LNCaP clone FGC (cell line): Measurements from ENCODE around the gene CLEC10A.
"Not testable (repeated sequence)": the region's sequence is repeated elsewhere in the genome, so short reads cannot be mapped to it uniquely, and the experiment has no call there.

Experiments used
- DNase-seq: peaks from one replicate; pipeline ENCODE4 v3.0.0-alpha.2; 2011; ENCODE audit warnings: low read depth
- H3K4me3 ChIP-seq: 2 replicates; pipeline ENCODE4 v1.5.1; 2011; ENCODE audit warnings: mild to moderate bottlenecking, low read depth, low read length, control low read depth
- CTCF ChIP-seq: IDR thresholded peaks from 2 replicates; pipeline ENCODE4 v1.5.1; 2012; ENCODE audit warnings: mild to moderate bottlenecking; ENCODE audit not compliant: control insufficient read depth, insufficient read depth; ENCODE audit errors: extremely low read depth

CLEC10A gene

GRCh38 chr17:7079581-7080455, at the start of gene CLEC10A:
CLEC10A (minus strand) TSS chr17:7080251; CDS start chr17:7078812, 1,439 bp downstream.
- DNase-seq, result no peak
- TF ChIP-seq CTCF, result no peak

GRCh38 chr17:7129311-7129710, 49.3 kb upstream of the CLEC10A start:
- DNase-seq, result no peak
- no peak for TF ChIP-seq CTCF

More at GRCh38 chr17:7079581-7080455, at the start of gene CLEC10A:
- no peak within 1 kb of the TSS for H3K4me3 ChIP-seq

GRCh38 chr17:7128160-7128559, 48.1 kb upstream of the CLEC10A start:
- no peak overlapping the region for H3K4me3 ChIP-seq
- TF ChIP-seq CTCF, result no peak
- DNase-seq, result no peak

More at GRCh38 chr17:7129311-7129710, 49.3 kb upstream of the CLEC10A start:
- no peak overlapping the region for H3K4me3 ChIP-seq

GRCh38 chr17:7127501-7127900, 47.5 kb upstream of the CLEC10A start:
- not testable (repeated sequence) for DNase-seq, H3K4me3 ChIP-seq

- not testable (repeated sequence) for DNase-seq, H3K4me3 ChIP-seq
These were observed 46.3 kb upstream of the CLEC10A start for GRCh38 chr17:7126386-7126785.

GRCh38 chr17:7124923-7125322, 44.9 kb upstream of the CLEC10A start:
- DNase-seq, result no peak
- H3K4me3 ChIP-seq, result no peak overlapping the region
- no peak for TF ChIP-seq CTCF

GRCh38 chr17:7123844-7124243, 43.8 kb upstream of the CLEC10A start:
- H3K4me3 ChIP-seq, result no peak overlapping the region
- DNase-seq, result no peak
- TF ChIP-seq CTCF, result no peak

GRCh38 chr17:7122381-7122780, 42.3 kb upstream of the CLEC10A start:
- H3K4me3 ChIP-seq, result no peak overlapping the region
- no peak for DNase-seq
- TF ChIP-seq CTCF, result no peak

- not testable (repeated sequence) for H3K4me3 ChIP-seq, DNase-seq
These were observed 40.6 kb upstream of the CLEC10A start for GRCh38 chr17:7120635-7121034.
